Measurements from ENCODE around the gene EIF2B2.

Gene EIF2B2

GRCh38 chr14:75046899-75047298 lies 44.2 kb downstream of the EIF2B2 start:
- DNase-seq: no peak

- DNase-seq: no peak
Observed at GRCh38 chr14:75047506-75047905, 44.8 kb downstream of the EIF2B2 start.

DNA sequence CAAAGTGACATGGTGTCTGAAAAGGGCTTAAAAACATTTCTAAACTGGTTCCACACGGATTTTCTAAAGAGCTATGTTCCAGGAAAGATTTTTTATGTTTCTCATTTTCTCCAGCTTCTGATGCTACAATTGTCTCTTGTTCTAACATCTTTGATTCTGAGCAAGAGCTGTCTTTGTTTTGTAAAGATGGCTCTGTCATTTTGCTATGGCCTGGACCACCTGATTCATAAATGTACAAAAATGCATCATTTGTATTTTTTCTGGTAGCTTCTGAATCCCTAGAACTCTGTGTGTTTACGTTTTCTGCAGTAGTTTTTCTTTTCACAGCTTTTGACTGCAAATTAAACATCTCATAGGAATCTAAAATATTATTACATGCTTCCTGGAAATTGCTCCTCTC lies 45.4 kb downstream of the EIF2B2 start:
- no peak for DNase-seq

GRCh38 chr14:75049136-75049535 lies 46.4 kb downstream of the EIF2B2 start:
- no peak for DNase-seq

DNA sequence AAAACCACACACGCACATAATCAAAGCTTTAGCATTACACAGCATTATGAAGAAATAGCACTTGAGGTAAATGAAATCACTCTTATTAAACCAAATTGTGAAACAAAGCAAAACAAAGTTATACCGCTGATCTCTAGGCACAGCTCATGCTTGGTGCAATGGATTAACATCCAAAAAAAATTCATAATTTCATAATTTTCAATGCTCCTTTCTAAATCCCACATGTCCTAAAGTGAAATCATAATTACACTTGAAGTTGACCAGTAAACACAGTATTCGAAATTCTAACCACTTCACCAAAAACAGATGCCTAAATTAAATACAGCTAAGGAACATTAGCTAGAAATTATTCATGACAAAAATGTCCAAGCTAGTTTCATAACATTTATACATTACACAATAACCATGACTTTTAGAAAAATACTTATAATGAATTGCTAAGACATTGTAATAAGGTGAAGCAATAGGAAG lies 47.0 kb downstream of the EIF2B2 start:
- no peak for DNase-seq

- DNase-seq: peak; percentile 94
Observed at GRCh38 chr14:75050852-75051555, 48.3 kb downstream of the EIF2B2 start, which contains the start of gene MLH3. Gene MLH3, minus strand, starts transcription at chr14:75051467. Its CDS starts 1,812 bp downstream, at chr14:75049655.

- no peak for DNase-seq
Observed at GRCh38 chr14:75051556-75051899, 48.8 kb downstream of the EIF2B2 start.

- DNase-seq: no peak
Observed at GRCh38 chr14:75053396-75054291, 50.9 kb downstream of the EIF2B2 start.

GRCh38 chr14:75054421-75054820 lies 51.7 kb downstream of the EIF2B2 start:
- DNase-seq: no peak

DNA sequence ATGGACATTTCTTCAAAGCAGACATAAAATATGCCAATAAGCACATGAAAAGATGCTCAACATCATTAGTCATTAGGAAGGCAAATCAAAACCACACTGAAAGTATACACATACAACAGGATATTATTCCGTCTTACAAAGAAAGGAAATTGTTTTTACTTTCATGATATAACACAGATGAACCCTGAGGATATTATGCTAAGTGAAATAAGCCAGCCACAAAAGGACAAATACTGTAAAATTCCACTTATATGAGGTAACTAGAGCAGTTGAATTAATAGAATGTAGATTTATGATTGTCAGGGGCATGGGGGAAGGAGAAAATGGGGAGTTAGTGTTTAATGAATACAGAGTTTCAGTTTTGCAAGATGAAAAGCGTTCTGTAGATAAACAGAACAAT lies 56.9 kb downstream of the EIF2B2 start:
- no peak for DNase-seq

DNA sequence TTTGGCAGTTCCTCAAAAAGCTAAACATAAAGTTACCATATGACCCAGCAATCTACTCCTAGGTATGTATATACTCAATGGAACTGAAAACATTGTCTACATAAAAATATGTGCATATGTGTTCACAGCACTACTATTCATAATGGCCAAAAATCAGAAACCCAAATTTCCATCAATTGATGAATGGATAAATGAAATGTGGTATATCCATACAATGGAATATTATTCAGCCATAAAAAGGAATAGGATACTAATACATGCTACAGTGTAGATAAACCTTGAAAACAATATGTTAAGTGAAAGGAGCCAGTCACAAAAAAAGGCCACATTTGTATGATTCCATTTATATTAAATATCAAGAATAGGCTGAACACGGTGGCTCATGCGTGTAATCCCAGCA lies 57.7 kb downstream of the EIF2B2 start:
- DNase-seq: no peak
